ENCODE data around the gene COMT. TPM values are rescaled to one million over a fixed set of nuclear protein-coding genes. Genes with fewer than 3 reads are reported as not detected.

COMT gene
- total and polyA plus RNA-seq, 2 of the 4 experiments (the other 2 are of a cell fraction) = 202 to 347 TPM

DNA sequence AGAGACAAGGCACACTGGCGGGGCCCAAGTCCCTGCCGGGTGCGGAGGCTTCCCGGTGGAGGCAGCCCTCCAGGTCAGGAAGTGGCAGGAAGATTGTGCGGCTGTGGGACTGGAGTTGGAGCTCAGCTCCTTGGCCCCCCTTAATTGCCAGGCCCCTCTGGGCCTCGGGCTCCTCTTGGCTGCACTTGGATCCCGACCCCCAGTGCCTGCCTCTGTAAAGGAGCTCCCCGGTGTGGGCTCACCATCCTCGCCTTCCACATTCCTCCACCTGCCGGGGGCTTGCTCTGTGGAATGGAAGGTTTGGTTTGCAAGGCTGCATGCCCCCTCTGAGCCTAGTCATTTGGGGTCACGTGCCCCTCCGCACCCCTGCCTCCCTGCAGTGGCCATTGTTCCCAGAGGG is 38.1 kb upstream of the COMT start:
- ATAC-seq (ENCODE audit: low read depth) (no peak), DNase-seq (no peak)
- Histone ChIP-seq H2AK5ac (ENCODE audit: low read depth, low read length) (no peak overlapping the region), H4K8ac (ENCODE audit: low read depth in 2 of 2, low read length in 2 of 2) (no peak overlapping the region), H3K4ac (ENCODE audit: low read depth, low read length) (no peak overlapping the region), H3K9ac (ENCODE audit: low read depth, low read length) (no peak overlapping the region), H2BK120ac (ENCODE audit: low read depth, low read length) (no peak overlapping the region), H3K23ac (ENCODE audit: low read depth, low read length) (no peak overlapping the region), H3K18ac (ENCODE audit: low read depth, low read length) (no peak overlapping the region), H4K20me1 (ENCODE audit: insufficient read depth, low read length) (no peaks in the 10 kb centered on the region), H3K4me3 (ENCODE audit: insufficient read depth, low read depth, low read length) (no peak overlapping the region), H3K27ac (ENCODE audit: insufficient read depth, low read length) (no peak overlapping the region), H4K91ac (ENCODE audit: insufficient read depth, low read depth, low read length) (no peak overlapping the region), H3K9me3 (ENCODE audit: control insufficient read depth, insufficient read depth, low read length) (no peaks in the 10 kb centered on the region), H3K9me1 (ENCODE audit: insufficient read depth, low read length) (0 out of 2 replicates have a peak, but pooled peaks cover 2% of the 10 kb centered on the region), H3K36me3 (ENCODE audit: control insufficient read depth, insufficient read depth, low read length) (peaks cover 5% of the 10 kb centered on the region), H3K4me1 (ENCODE audit: control insufficient read depth, insufficient read depth, low read length) (peaks cover 7% of the 10 kb centered on the region), H2BK15ac (ENCODE audit: low read depth, low read length) (no peak overlapping the region), H3K4me2 (ENCODE audit: low read depth, low read length) (no peak overlapping the region), H4K5ac (ENCODE audit: low read depth, low read length) (no peak overlapping the region), H2BK5ac (ENCODE audit: low read depth, low read length, poor library complexity, severe bottlenecking) (no peak overlapping the region), H2AK9ac (replicated peaks; ENCODE audit: low read depth, low read length, poor library complexity) (no peak overlapping the region), H2AFZ (replicated peaks; ENCODE audit: low read length, poor library complexity) (peak overlapping the region; percentile 43), H2BK20ac (ENCODE audit: low read depth, low read length) (no peak overlapping the region), H3K79me1 (ENCODE audit: low read depth in 1 of 2, low read length in 2 of 2) (0 out of 4 replicates have a peak, but pooled peaks cover 0 to 4% of the 10 kb centered on the region in 2 experiments), H3K27me3 (ENCODE audit: control insufficient read depth, insufficient read depth, low read length) (no peaks in the 10 kb centered on the region), H3K56ac (ENCODE audit: extremely low read depth, insufficient read depth, low read length) (no peak overlapping the region), H3K14ac (replicated peaks; ENCODE audit: low read depth, low read length) (no peak overlapping the region)
- WGBS, 2 experiments (ENCODE audit: extremely low coverage in 2 of 2, insufficient read length in 1 of 2) = 100% methylated on average over 1 of the region's 12 CpGs; no CpG with 5 or more reads in 1 of the 2 experiments
- dilution Hi-C loops (cut with HindIII; ENCODE audit: low sequenced_read_pairs, unreplicated experiment) = no loop called here
- TF ChIP-seq, protein P1, sequence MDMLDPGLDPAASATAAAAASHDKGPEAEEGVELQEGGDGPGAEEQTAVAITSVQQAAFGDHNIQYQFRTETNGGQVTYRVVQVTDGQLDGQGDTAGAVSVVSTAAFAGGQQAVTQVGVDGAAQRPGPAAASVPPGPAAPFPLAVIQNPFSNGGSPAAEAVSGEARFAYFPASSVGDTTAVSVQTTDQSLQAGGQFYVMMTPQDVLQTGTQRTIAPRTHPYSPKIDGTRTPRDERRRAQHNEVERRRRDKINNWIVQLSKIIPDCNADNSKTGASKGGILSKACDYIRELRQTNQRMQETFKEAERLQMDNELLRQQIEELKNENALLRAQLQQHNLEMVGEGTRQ (IDR thresholded peaks at IDR 0.05; ENCODE audit: low read depth, low read length) = no peak
- TF ChIP-seq CHD1 (IDR thresholded peaks at IDR 0.05; ENCODE audit: low read depth, low read length) (no peak), MAFK (IDR thresholded peaks at IDR 0.05; ENCODE audit: low read depth, low read length) (no peak), RAD21 (IDR thresholded peaks at IDR 0.05; ENCODE audit: low read length) (no peak), FOS (IDR thresholded peaks at IDR 0.05; ENCODE audit: low read depth, low read length) (no peak), CEBPB (IDR thresholded peaks at IDR 0.05; ENCODE audit: low read depth, low read length) (no peak), POLR2A (IDR thresholded peaks at IDR 0.05; ENCODE audit: low read depth, low read length) (no peak), SMC3 (IDR thresholded peaks at IDR 0.05; ENCODE audit: low read depth, low read length) (no peak), MXI1 (IDR thresholded peaks at IDR 0.05; ENCODE audit: borderline replicate concordance, low read depth, low read length) (no peak)
- TF ChIP-seq, protein P2, sequence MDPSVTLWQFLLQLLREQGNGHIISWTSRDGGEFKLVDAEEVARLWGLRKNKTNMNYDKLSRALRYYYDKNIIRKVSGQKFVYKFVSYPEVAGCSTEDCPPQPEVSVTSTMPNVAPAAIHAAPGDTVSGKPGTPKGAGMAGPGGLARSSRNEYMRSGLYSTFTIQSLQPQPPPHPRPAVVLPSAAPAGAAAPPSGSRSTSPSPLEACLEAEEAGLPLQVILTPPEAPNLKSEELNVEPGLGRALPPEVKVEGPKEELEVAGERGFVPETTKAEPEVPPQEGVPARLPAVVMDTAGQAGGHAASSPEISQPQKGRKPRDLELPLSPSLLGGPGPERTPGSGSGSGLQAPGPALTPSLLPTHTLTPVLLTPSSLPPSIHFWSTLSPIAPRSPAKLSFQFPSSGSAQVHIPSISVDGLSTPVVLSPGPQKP (IDR thresholded peaks at IDR 0.05; ENCODE audit: borderline replicate concordance, low read depth, low read length) = no peak
- TF ChIP-seq, protein P3, sequence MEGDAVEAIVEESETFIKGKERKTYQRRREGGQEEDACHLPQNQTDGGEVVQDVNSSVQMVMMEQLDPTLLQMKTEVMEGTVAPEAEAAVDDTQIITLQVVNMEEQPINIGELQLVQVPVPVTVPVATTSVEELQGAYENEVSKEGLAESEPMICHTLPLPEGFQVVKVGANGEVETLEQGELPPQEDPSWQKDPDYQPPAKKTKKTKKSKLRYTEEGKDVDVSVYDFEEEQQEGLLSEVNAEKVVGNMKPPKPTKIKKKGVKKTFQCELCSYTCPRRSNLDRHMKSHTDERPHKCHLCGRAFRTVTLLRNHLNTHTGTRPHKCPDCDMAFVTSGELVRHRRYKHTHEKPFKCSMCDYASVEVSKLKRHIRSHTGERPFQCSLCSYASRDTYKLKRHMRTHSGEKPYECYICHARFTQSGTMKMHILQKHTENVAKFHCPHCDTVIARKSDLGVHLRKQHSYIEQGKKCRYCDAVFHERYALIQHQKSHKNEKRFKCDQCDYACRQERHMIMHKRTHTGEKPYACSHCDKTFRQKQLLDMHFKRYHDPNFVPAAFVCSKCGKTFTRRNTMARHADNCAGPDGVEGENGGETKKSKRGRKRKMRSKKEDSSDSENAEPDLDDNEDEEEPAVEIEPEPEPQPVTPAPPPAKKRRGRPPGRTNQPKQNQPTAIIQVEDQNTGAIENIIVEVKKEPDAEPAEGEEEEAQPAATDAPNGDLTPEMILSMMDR (conservative IDR thresholded peaks at IDR 0.05; ENCODE audit: low read depth, low read length) = no peak
- in situ Hi-C loops (cut with MboI; ENCODE audit: low sequenced_read_pairs) = no loop called here
- ChIA-PET CTCF (interaction anchor here (2.5 kb wide), 1 partner anchor 173 kb away, joined by 10 read pairs; no protein-coding TSS in a partner anchor), POLR2A (ENCODE audit: unreplicated experiment) (no interaction called here)
- intact Hi-C loops (cut with micrococcal nuclease) = no loop called here
- BruUV-seq (replicated peaks) = no TSS peak
